IPS DF 6.9 (cell line): ENCODE data around the gene AQP12B.
"Not testable (repeated sequence)": the region's sequence is repeated elsewhere in the genome, so short reads cannot be mapped to it uniquely, and the experiment has no call there.

Experiments
- DNase-seq: peaks from one replicate; pipeline ENCODE4 v3.0.0-alpha.2; 2013; ENCODE audit warnings: low read depth, low spot score
- H3K27ac ChIP-seq: one replicate; pipeline ENCODE4 v1.5.1; 2013; ENCODE audit warnings: low read length, control low read depth
- H3K27me3 ChIP-seq: 2 replicates; pipeline ENCODE4 v1.6.1; 2013; ENCODE audit warnings: mild to moderate bottlenecking, low read length; ENCODE audit not compliant: control insufficient read depth, insufficient read depth
- H3K36me3 ChIP-seq: 2 replicates; pipeline ENCODE4 v1.6.1; 2013; ENCODE audit warnings: low read length; ENCODE audit not compliant: control insufficient read depth, insufficient read depth
- H3K4me1 ChIP-seq: 2 replicates; pipeline ENCODE4 v1.6.1; 2013; ENCODE audit warnings: low read length; ENCODE audit not compliant: control insufficient read depth, insufficient read depth
- H3K4me3 ChIP-seq: 2 replicates; pipeline ENCODE4 v1.5.1; 2013; ENCODE audit warnings: mild to moderate bottlenecking, low read length
- H3K9me3 ChIP-seq: 2 replicates; pipeline ENCODE4 v1.6.1; 2013; ENCODE audit warnings: low read length, inconsistent platforms; ENCODE audit not compliant: control insufficient read depth, insufficient read depth
- WGBS: extraction: QIAGEN DNeasy Blood & Tissue Kit; methylation state at CpG from one replicate; pipeline ENCODE4 v1.1.7; 2013; ENCODE audit warnings: mixed read lengths, missing lambda C conversion rate; ENCODE audit not compliant: insufficient read length, insufficient coverage; 5-methylcytosine and 5-hydroxymethylcytosine counted together

Gene AQP12B

GRCh38 chr2:240659883-240660282 lies 22.8 kb downstream of the AQP12B start:
- not testable (repeated sequence) for H3K4me1 ChIP-seq, H3K27me3 ChIP-seq
- WGBS: no CpG with 5 or more reads among the region's 7 CpGs

GRCh38 chr2:240655931-240656886 lies 26.5 kb downstream of the AQP12B start:
- Histone ChIP-seq H3K4me3 (no peak overlapping the region), H3K36me3 (no peaks in the 10 kb centered on the region), H3K4me1 (no peaks in the 10 kb centered on the region), H3K9me3 (no peaks in the 10 kb centered on the region; the same call in 1 of the 2 replicates), H3K27me3 (0 out of 2 replicates have a peak, but pooled peaks cover 1% of the 10 kb centered on the region), H3K27ac (no peak overlapping the region)
- no CpG with 5 or more reads among the region's 10 CpGs for WGBS
- DNase-seq: no peak

More at GRCh38 chr2:240659883-240660282, 22.8 kb downstream of the AQP12B start:
- not testable (repeated sequence) for H3K36me3 ChIP-seq, DNase-seq, H3K4me3 ChIP-seq, H3K27ac ChIP-seq, H3K9me3 ChIP-seq

GRCh38 chr2:240651185-240651584 lies 31.5 kb downstream of the AQP12B start:
- no peaks in the 10 kb centered on the region for H3K36me3 ChIP-seq
- no CpG with 5 or more reads among the region's 3 CpGs for WGBS
- H3K27me3 ChIP-seq: 0 out of 2 replicates have a peak, but pooled peaks cover 1% of the 10 kb centered on the region

DNA sequence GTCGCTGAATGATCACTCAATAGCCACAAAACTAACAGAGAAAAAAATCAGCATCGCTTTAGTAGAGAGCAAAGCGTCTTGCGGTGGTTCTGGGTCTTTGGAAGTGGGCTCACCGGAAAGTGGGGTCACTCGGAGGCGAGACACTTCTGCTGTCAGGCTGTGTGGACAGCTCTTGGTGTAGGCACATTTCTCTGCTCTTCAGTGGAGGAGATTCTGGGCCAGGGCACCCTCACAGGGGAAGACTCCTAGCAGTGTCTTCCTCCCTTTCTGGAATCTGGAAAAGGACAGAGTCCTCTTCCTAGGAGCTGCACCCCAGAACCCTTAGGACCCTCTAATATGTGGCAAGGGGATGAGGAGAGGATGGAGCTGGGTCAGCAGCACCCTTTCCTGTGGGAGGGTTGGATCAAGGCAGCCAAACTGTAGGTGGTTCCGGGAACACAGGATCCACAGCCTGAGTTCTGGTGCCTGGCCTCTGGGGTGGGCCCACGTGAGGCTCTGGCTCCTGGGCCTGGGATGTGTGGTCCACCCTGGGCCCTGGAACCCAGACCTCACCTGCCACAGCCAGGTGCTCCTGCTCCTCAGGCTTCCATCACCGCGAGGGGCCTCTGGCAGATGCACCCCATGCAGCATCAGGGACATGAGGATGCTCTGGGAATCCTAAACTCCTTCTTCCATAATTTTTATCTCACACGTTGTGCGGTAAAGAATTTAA lies 32.3 kb downstream of the AQP12B start:
- Histone ChIP-seq H3K9me3 (no peaks in the 10 kb centered on the region), H3K4me3 (no peak overlapping the region), H3K27me3 (0 out of 2 replicates have a peak, but pooled peaks cover 1% of the 10 kb centered on the region), H3K27ac (no peak overlapping the region), H3K4me1 (no peaks in the 10 kb centered on the region; the same call in 1 of the 2 replicates), H3K36me3 (no peaks in the 10 kb centered on the region)
- no peak for DNase-seq
- no CpG with 5 or more reads among the region's 13 CpGs for WGBS

More at GRCh38 chr2:240651185-240651584, 31.5 kb downstream of the AQP12B start:
- H3K9me3 ChIP-seq: no peaks in the 10 kb centered on the region
- no peaks in the 10 kb centered on the region; the same call in 1 of the 2 replicates for H3K4me1 ChIP-seq
- H3K27ac ChIP-seq: no peak overlapping the region
- no peak overlapping the region for H3K4me3 ChIP-seq
- DNase-seq: no peak

DNA sequence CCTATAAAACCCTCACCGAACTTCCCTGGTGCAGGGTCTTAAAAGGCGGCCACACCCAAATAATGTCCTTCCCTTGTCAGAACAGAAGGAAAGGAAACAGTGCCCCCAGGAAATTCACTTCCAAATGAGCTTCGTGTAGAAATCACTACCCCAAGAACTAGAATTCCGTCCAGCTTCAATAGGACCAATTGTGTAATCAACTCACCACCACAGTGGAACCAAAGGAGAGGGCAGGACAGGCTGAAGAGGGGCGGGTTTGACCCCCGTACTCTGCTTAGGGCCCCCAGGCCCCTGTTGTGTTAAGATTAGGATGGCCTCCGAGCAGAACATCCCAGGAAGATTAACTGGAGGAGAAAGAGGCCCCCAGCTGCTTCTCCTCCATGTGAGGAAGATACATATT lies 33.4 kb downstream of the AQP12B start:
- no peaks in the 10 kb centered on the region for H3K36me3 ChIP-seq
- no peak overlapping the region for H3K27ac ChIP-seq
- no peaks in the 10 kb centered on the region; the same call in 1 of the 2 replicates for H3K4me1 ChIP-seq
- no peak overlapping the region for H3K4me3 ChIP-seq
- H3K9me3 ChIP-seq: no peaks in the 10 kb centered on the region
- DNase-seq: no peak
- no CpG with 5 or more reads among the region's 7 CpGs for WGBS
- no peaks in the 10 kb centered on the region for H3K27me3 ChIP-seq

- H3K4me1 ChIP-seq: no peaks in the 10 kb centered on the region; the same call in 1 of the 2 replicates
- H3K9me3 ChIP-seq: no peaks in the 10 kb centered on the region
- H3K36me3 ChIP-seq: no peaks in the 10 kb centered on the region
- H3K27me3 ChIP-seq: no peaks in the 10 kb centered on the region
- WGBS: no CpG with 5 or more reads among the region's 19 CpGs
- H3K4me3 ChIP-seq: no peak overlapping the region
- DNase-seq: no peak
- H3K27ac ChIP-seq: no peak overlapping the region
Observed at GRCh38 chr2:240648650-240649275, 33.9 kb downstream of the AQP12B start.

GRCh38 chr2:240648155-240648649 lies 34.5 kb downstream of the AQP12B start:
- Histone ChIP-seq H3K27me3 (no peaks in the 10 kb centered on the region), H3K36me3 (no peaks in the 10 kb centered on the region), H3K9me3 (no peaks in the 10 kb centered on the region), H3K27ac (no peak overlapping the region), H3K4me1 (no peaks in the 10 kb centered on the region; the same call in 1 of the 2 replicates), H3K4me3 (no peak overlapping the region)
- DNase-seq: no peak
- WGBS: no CpG with 5 or more reads among the region's 6 CpGs

GRCh38 chr2:240647503-240648154 lies 35.1 kb downstream of the AQP12B start:
- WGBS: no CpG with 5 or more reads among the region's 22 CpGs
- DNase-seq: no peak
- no peak overlapping the region for H3K27ac ChIP-seq
- H3K27me3 ChIP-seq: no peaks in the 10 kb centered on the region
- H3K36me3 ChIP-seq: no peaks in the 10 kb centered on the region
- H3K4me3 ChIP-seq: no peak overlapping the region
- no peaks in the 10 kb centered on the region for H3K9me3 ChIP-seq
- no peaks in the 10 kb centered on the region; the same call in 1 of the 2 replicates for H3K4me1 ChIP-seq

DNA sequence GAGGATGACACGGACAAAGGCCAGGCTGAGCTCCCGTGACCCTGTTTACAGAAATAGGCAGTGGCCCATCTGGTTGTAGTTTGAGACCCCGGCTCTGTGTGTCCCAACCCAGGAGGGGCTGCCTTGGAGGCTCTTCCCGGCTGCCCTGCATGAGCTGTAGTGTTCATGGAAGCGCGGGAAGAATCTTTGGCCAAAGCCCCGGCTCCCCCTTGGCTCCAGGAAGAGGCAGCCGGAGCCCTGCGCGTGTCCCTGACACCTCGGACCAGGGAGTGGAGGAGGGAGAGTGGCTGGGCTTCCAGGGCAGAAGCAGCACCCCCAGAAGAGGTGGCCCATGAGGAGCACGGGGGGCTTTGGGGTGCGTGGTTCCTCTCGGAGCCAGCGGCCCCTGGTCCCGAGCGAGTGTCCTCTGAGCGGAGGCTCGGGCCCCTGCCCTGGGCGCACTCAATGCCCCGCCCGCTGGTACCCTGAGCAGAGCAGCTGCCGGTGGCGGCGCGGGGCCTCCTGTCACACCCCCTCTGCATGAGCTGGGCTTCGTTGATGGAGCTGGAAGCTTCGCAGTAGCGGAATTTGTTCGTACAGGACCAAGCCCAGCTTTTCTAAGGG lies 35.7 kb downstream of the AQP12B start:
- Histone ChIP-seq H3K4me3 (no peak overlapping the region), H3K27me3 (no peaks in the 10 kb centered on the region), H3K9me3 (no peaks in the 10 kb centered on the region), H3K27ac (no peak overlapping the region), H3K4me1 (no peaks in the 10 kb centered on the region; the same call in 1 of the 2 replicates), H3K36me3 (no peaks in the 10 kb centered on the region)
- no peak for DNase-seq
- no CpG with 5 or more reads among the region's 30 CpGs for WGBS
